Stimulated activated CD8-positive, alpha-beta memory T cell treated with anti-CD3 and anti-CD28 coated beads, Interleukin-7, amount 100 ng/mL, for 4 hours (primary cell): ENCODE results near the gene INTS4.
"Not testable (repeated sequence)": the region's sequence is repeated elsewhere in the genome, so short reads cannot be mapped to it uniquely, and the experiment has no call there.

Experiments
- DNase-seq, 2 donors: peaks; one replicate each; pipeline ENCODE4 v3.0.0-alpha.2; 2020; ENCODE audit warnings: low read depth in 2 of 2

INTS4 gene, protein sequence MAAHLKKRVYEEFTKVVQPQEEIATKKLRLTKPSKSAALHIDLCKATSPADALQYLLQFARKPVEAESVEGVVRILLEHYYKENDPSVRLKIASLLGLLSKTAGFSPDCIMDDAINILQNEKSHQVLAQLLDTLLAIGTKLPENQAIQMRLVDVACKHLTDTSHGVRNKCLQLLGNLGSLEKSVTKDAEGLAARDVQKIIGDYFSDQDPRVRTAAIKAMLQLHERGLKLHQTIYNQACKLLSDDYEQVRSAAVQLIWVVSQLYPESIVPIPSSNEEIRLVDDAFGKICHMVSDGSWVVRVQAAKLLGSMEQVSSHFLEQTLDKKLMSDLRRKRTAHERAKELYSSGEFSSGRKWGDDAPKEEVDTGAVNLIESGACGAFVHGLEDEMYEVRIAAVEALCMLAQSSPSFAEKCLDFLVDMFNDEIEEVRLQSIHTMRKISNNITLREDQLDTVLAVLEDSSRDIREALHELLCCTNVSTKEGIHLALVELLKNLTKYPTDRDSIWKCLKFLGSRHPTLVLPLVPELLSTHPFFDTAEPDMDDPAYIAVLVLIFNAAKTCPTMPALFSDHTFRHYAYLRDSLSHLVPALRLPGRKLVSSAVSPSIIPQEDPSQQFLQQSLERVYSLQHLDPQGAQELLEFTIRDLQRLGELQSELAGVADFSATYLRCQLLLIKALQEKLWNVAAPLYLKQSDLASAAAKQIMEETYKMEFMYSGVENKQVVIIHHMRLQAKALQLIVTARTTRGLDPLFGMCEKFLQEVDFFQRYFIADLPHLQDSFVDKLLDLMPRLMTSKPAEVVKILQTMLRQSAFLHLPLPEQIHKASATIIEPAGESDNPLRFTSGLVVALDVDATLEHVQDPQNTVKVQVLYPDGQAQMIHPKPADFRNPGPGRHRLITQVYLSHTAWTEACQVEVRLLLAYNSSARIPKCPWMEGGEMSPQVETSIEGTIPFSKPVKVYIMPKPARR

DNA sequence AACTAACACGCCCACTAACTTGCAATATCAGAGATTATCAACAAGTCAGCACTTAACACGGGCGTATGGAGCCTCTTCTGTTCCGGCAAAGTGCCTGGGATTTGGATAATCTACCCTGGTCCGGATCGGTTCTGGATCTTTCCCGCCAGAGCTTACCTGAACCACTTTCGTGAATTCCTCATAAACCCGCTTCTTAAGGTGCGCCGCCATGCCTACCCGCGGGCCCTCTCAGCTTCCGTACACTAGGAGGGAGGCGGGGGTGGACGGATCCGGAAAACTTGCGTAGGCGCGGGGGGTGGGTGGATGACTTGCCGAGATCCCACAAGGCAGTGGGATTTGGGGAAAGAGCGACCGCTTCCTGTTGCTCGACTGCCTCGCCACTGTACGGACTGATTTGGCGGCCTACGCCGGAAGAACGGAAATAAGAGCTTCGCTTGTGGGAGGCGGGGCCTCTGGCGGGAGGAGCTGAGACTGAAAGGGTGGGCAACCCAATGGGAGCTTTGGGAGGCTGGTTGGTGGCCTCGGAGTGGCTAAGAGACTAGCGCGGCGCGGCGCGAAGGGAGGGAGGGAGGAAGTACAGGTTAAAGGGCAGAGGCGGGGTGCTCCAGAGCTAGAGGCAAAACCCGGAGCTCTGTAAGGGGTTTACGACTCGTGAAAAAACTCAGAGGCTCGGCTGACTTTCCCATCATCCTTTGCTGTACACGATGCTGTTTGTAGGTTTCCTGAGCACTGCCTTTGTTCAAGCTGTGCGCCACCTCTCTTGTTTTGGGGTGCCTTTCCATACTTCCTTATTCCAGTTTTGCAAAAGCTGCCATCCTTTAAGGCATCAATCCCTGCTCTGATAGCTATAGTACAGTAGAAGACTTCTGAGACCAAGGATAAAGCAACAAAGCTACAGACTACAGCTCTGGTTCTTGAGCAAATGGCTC is at the start of gene INTS4:
INTS4 (minus strand) TSS at position 235 of the 929 bp plus-strand sequence; CDS start at position 210, 25 bp downstream.
- peak; percentile 96 to 98 for DNase-seq

DNA sequence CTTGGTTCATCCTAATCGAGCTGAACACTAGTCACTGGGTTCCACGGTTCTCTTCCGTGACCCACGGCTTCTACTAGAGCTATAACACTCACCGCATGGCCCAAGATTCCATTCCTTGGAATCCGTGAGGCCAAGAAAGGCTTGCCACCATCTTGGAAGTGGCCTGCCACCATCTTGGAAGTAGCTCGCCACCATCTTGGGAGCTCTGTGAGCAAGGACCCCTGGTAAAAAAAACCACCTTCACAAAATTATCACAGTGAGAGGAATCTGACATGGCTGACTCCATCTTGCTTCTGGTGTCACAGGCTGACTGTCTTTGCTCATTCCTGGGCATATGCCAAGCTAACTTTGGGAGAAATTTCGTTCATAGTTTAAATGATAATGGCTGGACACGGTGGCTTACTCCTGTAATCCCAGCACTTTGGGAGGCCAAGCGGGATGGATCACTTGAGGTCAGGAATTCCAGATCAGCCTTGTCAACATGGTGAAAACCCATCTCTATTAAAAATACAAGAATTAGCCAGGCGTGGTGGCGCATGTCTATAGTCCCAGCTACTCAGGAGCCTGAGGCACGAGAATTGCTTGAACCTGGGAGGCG is 47.5 kb upstream of the INTS4 start:
- no peak for DNase-seq

DNA sequence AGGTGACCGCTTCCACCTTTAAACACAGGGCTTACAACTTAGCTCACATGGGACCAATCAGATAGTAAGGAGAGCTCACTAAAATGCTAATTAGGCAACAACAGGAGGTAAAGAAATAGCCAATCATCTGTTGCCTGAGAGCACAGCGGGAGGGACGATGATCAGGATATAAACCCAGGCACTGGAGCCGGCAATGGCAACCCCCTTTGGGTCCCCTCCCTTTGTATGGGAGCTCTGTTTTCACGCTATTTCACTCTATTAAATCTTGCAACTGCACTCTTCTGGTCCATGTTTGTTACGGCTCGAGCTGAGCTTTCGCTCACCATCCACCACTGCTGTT is 46.9 kb upstream of the INTS4 start:
- DNase-seq, result not testable (repeated sequence)

DNA sequence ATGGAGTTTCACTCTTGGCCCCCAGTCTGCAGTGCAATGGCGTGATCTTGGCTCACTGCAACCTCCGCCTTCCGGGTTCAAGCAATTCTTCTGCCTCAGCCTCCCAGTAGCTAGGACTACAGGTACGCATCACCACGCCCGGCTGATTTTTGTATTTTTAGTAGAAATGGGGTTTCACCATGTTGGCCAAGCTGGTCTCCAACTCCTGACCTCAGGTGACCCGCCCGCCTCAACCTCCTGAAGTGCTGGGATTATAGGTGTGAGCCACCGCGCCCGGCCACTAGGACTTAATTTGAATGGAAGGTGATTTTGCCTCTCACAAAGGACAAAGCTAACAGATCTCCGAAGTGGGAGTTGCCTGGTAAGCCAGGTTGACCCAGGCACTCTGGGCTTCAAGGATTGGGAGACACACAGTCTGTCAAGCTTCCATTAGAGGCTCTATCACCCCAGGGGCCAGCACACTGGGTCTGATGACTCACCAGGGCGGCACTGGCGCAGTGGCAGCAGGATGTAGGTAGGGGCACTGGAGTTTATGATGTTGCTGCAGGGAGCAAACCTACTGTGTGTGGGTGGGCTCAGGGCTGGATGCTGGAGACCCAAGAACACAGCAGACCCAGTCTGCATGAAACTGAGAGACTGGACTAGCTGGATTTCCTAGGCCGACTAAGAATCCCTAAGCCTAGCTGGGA is 46.4 kb upstream of the INTS4 start:
- DNase-seq, result no peak

DNA sequence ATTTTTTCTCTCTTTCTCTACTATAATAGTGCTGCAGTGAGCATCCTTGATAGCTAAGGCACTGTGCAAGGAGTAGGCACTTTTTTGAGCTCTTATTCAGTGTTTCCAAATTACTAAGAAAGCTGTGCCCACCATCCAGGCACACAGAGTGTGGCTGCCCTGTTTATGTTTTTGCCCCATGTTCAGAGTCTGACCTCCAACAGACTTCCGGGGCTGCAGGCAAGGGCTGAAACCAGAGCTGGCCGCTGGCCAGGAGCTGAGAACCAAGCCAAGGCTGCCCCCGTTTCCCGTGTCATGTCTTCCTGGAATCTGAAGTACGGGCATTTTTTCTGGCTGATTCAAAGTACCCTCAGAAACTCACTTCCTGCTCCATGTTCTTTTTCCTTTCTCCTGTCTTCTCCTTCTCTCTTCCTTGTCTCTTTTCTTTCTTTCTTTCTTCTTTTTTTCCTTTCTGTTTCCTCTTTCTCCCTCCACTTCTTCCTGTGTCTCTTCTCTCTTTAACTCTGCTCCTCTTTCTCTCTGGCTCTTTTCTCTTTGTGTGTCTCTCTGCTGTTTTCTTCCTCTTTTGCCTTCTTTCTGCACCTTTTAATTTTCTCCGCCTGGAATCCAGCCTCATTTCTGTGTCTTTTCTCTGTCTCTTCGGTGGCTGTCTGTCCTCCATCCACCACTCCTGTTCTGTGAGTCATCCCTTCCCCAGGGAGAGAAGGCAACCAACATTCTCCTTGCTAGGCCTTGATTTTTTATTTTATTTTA is 45.6 kb upstream of the INTS4 start:
- peak in 1 of 2 donors; percentile 25 for DNase-seq

DNA sequence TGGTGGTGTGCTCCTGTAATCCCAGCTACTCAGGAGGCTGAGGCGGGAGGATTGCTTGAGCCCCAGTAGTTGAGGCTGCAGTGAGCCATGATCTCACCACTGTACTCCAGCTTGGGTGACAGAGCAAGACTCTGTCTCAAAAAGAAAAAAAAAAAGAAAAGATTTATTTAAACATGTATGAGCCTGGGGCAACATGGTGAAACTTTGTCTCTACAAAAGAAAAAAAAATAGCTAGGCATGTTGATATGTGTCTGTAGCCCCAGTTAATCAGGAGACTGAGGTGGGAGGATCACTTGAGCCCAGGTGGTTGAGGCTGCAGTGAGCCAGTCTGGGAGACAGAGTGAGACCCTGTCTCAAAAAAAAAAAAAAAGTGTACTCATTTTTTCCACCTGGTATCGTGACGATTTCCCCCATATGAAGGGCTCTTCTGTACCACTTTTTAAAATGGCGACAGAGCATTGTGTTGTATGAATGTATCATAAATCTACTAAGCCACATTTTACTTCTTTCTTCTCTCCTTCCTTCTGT is 45.0 kb upstream of the INTS4 start:
- no peak for DNase-seq

DNA sequence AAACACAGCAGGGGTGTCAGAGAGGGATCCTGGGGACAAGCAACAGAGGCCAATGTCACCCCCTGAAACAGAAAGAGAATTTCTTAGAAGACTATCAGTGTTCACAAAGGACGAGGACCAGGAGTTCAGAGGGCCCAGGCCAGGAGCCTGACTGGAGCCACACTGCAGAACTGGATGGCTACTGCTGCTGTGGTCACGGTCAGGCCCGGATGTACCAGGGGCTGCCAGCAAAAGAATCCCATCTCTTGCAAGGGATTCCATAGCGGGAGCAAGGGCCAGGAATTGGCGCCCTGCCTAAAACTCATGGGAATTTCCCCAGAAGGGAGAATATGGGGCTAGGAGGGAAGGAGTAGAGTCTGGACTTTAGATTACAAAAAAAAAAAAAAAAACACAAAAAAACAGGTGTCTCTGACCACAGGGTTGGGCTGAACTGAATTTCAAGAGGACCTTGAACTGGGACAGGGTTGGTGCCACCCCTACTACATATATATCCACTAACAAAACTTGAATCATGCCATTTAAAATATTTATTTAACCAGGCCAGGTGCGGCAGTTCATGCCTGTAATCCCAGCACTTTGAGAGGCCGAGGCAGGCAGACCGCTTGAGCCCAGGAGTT is 44.3 kb upstream of the INTS4 start:
- DNase-seq, result no peak

DNA sequence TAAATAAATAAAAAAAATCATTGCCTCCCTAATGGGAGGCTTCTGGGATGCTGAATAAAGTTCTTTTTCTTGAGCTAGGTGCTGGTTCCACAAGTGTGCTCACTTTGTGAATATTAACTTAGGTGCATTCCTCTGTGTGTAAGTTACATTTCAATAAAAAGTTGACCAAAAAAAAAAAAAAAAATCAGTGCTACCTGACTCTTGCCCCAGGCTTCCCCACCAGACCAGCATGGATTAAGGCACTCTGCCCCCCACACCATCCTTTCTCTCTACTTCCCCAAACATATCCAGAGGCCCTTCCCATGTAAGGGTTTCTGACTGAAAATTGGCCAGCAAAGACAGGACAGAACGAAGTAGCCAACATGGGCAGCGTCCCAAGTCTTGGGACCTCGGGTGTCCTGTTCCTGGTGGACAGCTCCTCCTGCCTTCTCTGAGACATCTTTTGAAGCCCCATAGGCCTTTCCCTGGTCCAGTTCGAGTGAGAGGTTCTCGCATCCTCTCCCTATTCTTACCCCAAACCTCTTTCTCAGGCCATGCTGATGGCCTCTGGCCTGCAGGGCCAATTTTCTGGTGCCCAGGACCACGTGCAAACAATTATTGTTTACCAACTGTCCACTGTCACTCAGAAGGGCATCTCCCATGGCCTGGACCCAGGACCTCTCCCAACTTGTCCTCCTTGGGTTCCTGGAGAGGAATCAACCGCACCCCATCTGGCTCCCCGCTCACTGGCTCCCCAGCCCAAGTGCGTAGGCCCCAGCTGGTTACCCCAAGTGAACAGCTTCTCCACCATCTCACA is 43.6 kb upstream of the INTS4 start:
- DNase-seq, result no peak

DNA sequence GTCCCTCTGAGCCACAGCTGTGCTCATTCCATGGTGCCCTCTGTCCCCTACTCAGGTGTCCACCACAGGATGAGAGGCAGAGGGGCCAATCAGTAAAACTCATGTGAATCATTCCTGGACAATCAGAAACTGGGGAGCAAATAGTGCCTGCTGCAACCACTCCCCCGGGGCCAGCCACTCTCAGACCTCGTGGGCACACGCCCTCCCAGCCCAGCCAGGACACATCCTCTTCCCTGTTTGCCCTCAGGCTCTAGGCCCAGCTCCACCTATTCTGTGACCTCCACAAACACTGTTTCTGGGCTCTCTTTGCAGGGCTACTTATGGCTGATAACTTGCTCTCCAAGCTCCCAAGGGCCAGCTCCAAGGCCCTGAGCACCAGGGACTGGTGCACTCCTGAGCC is 42.6 kb upstream of the INTS4 start:
- DNase-seq, result no peak

DNA sequence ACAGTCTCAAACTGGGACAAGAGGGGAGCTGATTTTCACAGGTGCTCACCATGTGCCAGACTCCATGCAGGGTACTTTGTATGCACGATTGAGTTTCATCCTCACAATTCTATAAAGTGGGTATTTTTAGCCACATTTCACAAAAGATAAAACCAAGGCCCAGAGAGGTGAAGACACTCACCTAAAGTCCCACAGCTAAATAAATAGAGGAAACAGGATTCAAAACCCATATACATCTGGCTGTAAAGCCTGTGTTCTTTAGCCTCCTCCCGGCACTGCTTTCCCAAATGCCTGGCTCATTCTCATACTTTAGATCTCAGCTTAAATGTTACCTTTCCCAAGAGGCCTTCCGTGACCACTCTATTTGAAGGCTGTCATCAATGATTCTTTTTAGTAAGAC is 41.8 kb upstream of the INTS4 start:
- no peak for DNase-seq

DNA sequence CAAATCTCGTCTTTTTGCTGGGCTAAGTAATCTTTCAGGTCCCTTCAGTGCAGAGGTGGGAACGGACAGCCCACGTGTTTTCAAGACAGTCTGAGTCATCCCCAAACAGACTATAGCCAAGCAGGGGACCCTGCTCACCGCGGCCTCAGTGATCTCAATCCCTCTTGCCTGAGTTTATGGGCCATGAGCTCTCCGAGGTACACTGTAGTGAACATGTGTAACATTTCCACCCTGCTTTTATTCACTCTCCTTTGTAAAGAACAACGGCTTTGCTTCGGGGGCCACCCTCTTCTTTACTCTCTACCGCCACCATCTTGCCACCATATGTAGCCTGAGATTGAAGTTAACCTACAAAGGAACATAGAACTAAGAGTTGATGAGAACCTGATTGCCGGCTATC is 40.2 kb upstream of the INTS4 start:
- DNase-seq, result no peak

DNA sequence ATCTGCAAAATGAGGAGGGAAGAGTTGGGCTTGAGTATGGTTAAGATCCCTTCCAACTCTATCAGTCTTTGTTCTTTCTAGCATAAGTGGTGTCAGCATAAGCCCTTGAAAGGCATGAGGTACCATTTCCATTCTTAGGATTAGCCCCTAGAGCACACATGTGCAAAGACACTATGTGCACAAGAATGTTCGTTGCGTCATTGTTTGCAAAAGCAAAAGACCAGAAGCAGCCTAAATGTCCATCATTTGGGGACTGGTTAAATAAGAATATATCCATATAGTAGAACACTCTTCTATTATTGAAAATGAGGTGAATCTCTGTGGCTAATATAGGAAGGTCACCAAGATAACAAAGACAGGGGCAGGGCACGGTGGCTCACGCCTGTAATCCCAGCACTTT is 38.6 kb upstream of the INTS4 start:
- no peak for DNase-seq

DNA sequence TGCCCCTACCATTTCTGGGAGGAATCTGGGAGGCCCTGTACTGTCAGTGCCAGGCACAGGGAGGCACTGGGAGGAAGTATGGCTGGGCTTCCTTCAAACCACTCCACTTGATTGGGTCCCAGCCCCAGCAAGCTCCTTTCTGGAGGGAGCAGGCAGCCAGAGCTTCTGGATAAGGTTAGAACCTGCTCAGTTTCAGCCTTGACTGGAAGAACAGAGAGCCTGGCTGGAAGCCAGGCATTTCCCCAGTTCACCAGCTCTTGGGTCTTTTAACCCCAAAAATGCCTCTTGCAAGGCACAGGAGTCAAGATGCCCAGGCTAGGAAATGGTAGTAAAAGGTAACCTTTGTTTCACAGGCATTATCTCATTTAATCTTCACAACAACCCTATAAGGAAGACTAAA is 37.6 kb upstream of the INTS4 start:
- DNase-seq, result no peak

DNA sequence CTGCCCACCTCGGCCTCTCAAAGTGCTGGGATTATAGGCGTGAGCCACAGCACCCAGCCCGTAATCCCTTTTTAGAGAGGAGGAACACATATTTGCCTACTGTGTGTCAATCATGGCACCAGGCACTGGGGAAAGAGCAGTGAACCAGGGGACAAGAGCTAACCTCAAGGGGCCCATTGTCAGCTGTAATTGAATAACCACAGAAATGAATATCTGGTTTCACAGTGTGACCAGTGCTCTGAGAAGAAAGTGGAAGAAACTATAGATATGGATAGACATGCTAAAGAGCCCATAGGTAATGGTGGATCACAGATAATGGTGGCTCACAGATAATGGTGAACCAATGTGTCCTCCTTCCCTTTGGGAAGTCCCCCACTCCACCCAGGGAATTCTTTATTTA is 37.2 kb upstream of the INTS4 start:
- DNase-seq, result no peak

DNA sequence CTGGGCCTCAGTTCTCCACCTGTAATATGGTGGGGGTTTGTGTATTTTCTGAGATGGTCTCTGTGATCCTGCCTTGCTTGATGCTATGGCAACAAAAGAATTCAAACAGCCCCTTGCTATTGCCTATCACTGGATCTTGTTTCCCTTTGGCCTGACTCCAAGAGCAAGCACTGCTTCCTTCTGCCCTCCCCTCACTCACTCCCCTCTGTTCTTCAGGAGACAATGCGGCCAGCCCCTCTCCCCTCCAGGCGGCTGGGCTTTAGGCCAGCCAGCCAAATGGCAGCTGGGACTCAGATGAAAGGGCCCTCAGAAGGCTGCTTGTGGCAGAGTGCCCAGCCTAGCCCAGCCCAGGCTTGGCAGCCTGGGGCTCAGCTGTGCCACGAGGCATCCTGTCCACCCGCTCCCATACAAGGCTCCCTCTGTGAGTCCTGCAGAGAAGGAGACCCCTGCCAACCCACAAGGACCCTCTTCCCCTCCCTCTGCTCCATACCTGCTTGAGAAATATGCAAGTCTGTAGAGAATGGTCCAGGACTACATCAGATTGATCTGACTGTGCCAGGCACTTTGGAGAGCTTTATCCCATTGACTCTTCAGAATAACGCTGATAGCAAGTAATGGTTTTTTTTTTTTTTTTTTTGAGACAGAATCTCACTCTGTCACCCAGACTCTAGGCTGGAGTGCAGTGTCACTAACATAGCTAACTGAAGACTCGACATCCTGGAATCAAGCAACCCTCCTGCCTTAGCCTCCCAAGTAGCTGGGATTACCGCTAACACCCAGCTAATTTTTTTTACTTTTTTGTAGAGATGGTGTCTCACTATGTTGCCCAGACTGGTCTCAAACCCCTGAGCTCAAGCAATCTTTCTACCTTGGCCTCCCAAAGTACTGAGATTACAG is 36.2 kb upstream of the INTS4 start:
- DNase-seq, result no peak

DNA sequence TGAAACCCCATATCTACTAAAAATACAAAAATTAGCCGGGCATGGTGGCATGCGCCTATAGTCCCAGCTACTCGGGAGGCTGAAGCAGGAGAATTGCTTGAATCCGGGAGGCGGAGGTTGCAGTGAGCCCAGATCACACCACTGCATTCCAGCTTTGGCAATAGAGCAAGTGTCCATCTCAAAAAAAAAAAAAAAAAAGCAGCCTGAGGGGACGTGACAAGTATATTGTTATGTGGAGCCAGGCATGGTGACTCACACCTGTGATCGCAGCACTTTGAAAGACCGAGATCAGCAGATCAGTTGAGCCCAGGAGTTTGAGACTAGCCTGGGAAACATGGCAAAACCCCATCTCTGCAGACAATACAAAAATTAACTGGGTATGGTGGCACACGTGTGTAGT is 34.0 kb upstream of the INTS4 start:
- not testable (repeated sequence) for DNase-seq

DNA sequence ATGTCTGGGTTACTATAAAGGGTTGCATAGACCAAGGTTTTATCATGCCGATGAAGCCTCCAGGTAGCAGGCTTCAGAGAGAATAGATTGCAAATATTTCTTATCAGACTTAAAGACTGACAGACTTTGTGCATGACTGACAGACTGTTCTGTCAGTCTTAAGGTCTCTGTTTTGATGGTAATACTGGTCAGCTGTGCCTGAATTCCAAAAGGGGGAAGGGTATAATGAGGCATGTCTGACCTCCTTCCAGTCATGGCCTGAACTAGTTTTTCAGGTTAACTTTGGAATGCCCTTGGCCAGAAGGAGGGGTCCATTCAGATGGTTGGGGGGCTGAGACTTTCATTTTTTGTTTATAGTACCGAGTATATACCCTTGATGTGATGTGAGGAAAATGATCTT is 33.3 kb upstream of the INTS4 start:
- no peak for DNase-seq
